Adipocyte (in vitro differentiated cells): ENCODE measurements around the gene VPS18.

ENCODE experiments used
- DNase-seq: peaks from one replicate; pipeline ENCODE4 v3.0.0-alpha.2; 2015; ENCODE audit warnings: low read depth
- H3K27me3 ChIP-seq: replicated peaks from 2 replicates; pipeline ENCODE4 v1.7.0; 2013; ENCODE audit warnings: mild to moderate bottlenecking, low read length, moderate library complexity; ENCODE audit not compliant: control insufficient read depth, insufficient read depth
- H3K36me3 ChIP-seq: 2 replicates; pipeline ENCODE4 v1.7.0; 2013; ENCODE audit warnings: low read length, mild to moderate bottlenecking, moderate library complexity; ENCODE audit not compliant: control insufficient read depth, insufficient read depth, severe bottlenecking
- H3K4me1 ChIP-seq: 2 replicates; pipeline ENCODE4 v1.7.0; 2013; ENCODE audit warnings: mild to moderate bottlenecking, low read length, moderate library complexity; ENCODE audit not compliant: control insufficient read depth, insufficient read depth
- H3K4me3 ChIP-seq: 2 replicates; pipeline ENCODE4 v1.7.0; 2013; ENCODE audit warnings: mild to moderate bottlenecking, low read length, moderate library complexity
- H3K9ac ChIP-seq: 2 replicates; pipeline ENCODE4 v1.7.0; 2013; ENCODE audit warnings: mild to moderate bottlenecking, low read length, moderate library complexity
- H3K9me3 ChIP-seq: 2 replicates; pipeline ENCODE4 v1.7.0; 2013; ENCODE audit warnings: mild to moderate bottlenecking, low read length, moderate library complexity; ENCODE audit not compliant: control insufficient read depth

VPS18 gene

DNA sequence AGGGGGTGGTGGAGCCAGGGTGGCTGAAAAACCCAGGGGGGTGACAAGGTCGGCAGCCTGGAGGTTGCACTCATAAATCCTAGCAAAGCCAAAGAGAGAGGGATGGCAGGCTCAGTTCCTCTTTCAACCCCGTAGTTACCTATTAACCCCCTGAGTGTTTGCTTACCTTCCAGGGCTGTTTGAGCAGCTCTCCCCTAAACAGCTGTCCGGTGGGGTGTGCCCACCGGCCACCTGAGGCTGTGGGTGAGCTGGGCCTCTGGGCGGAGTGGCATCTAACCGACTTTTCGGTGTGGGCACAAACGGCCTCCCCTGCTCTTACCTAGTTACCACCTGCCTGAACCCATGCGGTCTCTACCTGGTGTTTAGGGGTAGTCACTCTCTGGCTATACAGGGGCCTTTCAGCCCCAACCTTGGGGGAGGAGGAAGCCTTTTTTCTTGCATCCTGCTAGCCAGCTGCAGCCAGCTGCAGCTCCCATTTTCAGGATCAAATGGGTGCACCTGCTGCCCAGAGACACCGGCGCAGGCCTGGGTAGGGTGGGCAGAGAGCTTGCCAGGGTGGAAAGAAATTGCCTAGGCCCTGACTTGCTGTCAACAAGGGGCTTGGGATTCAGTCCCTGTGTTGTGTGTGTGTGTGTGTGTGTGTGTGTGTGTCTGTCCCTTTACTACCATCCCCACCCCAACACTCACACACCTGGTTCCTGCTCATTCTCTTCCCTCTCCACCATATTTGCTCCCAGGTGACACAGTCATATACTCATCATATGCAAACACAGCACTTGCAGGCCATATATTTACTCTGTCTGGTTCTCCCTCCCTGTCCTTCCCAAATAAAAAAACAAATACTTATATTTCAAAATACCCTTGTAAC is 38.6 kb downstream of the VPS18 start:
- DNase-seq, result no peak
- no peaks in the 10 kb centered on the region for H3K9me3 ChIP-seq
- peaks cover 60% of the 10 kb centered on the region for H3K27me3 ChIP-seq
- H3K9ac ChIP-seq, result no peak overlapping the region
- no peak overlapping the region for H3K4me3 ChIP-seq
- H3K36me3 ChIP-seq, result no peaks in the 10 kb centered on the region
- peaks cover 17% of the 10 kb centered on the region for H3K4me1 ChIP-seq

DNA sequence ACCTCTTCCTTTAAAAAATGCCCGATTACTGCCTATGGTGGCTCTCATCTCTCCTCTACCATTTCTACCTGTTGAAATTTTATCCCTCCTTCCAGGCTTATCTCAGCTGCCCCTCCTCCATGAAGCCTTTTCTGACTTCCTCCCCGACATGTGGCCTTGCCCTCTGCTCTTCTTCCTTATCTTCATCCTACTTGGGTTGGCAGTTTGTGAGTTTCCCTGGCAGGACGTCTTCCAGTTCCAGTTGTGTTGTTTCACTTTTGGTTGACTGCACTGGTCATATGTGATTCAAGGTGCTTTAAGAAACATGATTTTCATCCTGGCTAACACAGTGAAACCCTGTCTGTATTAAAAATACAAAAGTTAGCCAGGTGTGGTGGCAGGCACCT is 39.3 kb downstream of the VPS18 start:
- H3K9me3 ChIP-seq, result no peaks in the 10 kb centered on the region
- no peaks in the 10 kb centered on the region for H3K36me3 ChIP-seq
- no peak overlapping the region for H3K9ac ChIP-seq
- H3K27me3 ChIP-seq, result peaks cover 58% of the 10 kb centered on the region
- H3K4me1 ChIP-seq, result peaks cover 17% of the 10 kb centered on the region
- DNase-seq, result no peak
- H3K4me3 ChIP-seq, result no peak overlapping the region

DNA sequence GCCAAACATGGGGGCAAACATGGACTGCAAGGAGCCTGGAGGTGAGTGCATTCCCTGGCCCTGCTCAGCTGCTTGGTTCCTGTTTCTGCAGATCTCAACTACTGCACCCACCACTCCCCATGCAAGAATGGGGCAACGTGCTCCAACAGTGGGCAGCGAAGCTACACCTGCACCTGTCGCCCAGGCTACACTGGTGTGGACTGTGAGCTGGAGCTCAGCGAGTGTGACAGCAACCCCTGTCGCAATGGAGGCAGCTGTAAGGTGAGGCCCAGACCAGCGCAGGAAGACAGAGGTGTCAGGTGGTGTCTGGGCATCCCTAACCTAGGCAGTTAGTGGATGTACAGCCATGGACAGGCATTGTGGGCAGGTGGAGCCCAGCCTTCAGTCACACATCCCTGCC is 40.2 kb downstream of the VPS18 start:
- DNase-seq, result no peak
- Histone ChIP-seq H3K36me3 (no peaks in the 10 kb centered on the region), H3K9me3 (no peaks in the 10 kb centered on the region), H3K4me1 (peaks cover 9% of the 10 kb centered on the region), H3K27me3 (peaks cover 50% of the 10 kb centered on the region), H3K4me3 (no peak overlapping the region), H3K9ac (no peak overlapping the region)

DNA sequence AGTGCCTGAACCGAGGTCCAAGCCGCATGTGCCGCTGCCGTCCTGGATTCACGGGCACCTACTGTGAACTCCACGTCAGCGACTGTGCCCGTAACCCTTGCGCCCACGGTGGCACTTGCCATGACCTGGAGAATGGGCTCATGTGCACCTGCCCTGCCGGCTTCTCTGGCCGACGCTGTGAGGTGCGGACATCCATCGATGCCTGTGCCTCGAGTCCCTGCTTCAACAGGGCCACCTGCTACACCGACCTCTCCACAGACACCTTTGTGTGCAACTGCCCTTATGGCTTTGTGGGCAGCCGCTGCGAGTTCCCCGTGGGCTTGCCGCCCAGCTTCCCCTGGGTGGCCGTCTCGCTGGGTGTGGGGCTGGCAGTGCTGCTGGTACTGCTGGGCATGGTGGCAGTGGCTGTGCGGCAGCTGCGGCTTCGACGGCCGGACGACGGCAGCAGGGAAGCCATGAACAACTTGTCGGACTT is 42.0 kb downstream of the VPS18 start:
- no peaks in the 10 kb centered on the region for H3K9me3 ChIP-seq
- no peak for DNase-seq
- H3K4me3 ChIP-seq, result no peak overlapping the region
- peaks cover 2% of the 10 kb centered on the region for H3K4me1 ChIP-seq
- H3K9ac ChIP-seq, result no peak overlapping the region
- peaks cover 33% of the 10 kb centered on the region for H3K27me3 ChIP-seq
- no peaks in the 10 kb centered on the region for H3K36me3 ChIP-seq

DNA sequence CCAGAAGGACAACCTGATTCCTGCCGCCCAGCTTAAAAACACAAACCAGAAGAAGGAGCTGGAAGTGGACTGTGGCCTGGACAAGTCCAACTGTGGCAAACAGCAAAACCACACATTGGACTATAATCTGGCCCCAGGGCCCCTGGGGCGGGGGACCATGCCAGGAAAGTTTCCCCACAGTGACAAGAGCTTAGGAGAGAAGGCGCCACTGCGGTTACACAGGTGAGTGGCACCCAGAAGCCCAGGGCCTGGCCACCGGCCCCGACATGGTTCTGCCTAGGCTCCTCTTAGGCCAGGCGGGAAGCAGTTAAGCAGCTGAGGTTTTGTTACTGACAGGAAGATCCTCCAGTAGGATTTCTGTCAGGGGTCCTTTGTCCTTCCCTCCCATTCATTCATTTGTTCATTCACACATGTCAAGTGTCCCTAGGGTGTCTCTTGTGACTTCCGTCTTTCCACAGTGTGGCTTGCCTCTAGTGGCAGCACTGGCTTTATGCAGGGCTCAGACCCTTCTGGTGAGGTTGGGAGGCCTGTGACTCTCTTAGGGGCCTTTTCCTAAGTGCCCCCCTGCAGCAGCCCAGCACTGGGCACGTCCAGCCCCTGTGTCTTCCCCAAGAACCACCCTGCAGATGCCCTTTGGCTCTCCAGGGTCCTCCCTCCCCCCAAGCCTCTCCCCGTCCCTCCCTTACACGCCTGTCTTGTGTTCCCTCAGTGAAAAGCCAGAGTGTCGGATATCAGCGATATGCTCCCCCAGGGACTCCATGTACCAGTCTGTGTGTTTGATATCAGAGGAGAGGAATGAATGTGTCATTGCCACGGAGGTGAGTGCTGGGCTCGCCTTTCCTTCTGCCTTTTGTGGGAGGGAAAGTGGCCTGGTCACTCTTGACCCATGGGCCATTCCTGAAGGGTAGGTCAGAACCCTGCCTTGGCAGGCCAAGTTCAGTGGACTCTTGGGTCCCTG is 42.7 kb downstream of the VPS18 start:
- Histone ChIP-seq H3K4me3 (no peak overlapping the region), H3K27me3 (peaks cover 26% of the 10 kb centered on the region)
- peak; percentile 62 for DNase-seq

DNA sequence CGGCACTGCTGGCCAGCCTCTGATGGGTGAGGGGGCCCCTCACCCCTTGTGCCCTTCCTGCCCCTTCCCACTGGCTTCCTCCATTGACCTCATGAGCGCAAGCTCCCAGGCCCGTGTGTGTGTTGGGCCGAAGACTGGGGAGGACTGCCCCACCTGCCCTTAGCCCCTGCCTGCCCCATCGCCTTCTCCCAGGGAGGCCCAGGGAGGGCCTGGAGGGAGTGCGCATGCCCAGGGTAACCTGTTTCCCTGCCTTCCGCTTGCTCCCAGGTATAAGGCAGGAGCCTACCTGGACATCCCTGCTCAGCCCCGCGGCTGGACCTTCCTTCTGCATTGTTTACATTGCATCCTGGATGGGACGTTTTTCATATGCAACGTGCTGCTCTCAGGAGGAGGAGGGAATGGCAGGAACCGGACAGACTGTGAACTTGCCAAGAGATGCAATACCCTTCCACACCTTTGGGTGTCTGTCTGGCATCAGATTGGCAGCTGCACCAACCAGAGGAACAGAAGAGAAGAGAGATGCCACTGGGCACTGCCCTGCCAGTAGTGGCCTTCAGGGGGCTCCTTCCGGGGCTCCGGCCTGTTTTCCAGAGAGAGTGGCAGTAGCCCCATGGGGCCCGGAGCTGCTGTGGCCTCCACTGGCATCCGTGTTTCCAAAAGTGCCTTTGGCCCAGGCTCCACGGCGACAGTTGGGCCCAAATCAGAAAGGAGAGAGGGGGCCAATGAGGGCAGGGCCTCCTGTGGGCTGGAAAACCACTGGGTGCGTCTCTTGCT is 43.7 kb downstream of the VPS18 start:
- no peak for DNase-seq
- peaks cover 13% of the 10 kb centered on the region for H3K4me1 ChIP-seq
- no peaks in the 10 kb centered on the region for H3K9me3 ChIP-seq
- H3K9ac ChIP-seq, result no peak overlapping the region
- H3K36me3 ChIP-seq, result no peaks in the 10 kb centered on the region
- H3K4me3 ChIP-seq, result no peak overlapping the region
- peaks cover 16% of the 10 kb centered on the region for H3K27me3 ChIP-seq

More for the DNA sequence above, 42.7 kb downstream of the VPS18 start:
- Histone ChIP-seq H3K9ac (no peak overlapping the region), H3K4me1 (peaks cover 6% of the 10 kb centered on the region), H3K36me3 (no peaks in the 10 kb centered on the region), H3K9me3 (no peaks in the 10 kb centered on the region)

DNA sequence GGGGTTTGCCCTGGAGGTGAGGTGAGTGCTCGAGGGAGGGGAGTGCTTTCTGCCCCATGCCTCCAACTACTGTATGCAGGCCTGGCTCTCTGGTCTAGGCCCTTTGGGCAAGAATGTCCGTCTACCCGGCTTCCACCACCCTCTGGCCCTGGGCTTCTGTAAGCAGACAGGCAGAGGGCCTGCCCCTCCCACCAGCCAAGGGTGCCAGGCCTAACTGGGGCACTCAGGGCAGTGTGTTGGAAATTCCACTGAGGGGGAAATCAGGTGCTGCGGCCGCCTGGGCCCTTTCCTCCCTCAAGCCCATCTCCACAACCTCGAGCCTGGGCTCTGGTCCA is 44.3 kb downstream of the VPS18 start:
- no peak overlapping the region for H3K4me3 ChIP-seq
- no peaks in the 10 kb centered on the region for H3K9me3 ChIP-seq
- no peak overlapping the region for H3K9ac ChIP-seq
- no peaks in the 10 kb centered on the region for H3K36me3 ChIP-seq
- peaks cover 13% of the 10 kb centered on the region for H3K4me1 ChIP-seq
- no peak for DNase-seq
- peaks cover 15% of the 10 kb centered on the region for H3K27me3 ChIP-seq

DNA sequence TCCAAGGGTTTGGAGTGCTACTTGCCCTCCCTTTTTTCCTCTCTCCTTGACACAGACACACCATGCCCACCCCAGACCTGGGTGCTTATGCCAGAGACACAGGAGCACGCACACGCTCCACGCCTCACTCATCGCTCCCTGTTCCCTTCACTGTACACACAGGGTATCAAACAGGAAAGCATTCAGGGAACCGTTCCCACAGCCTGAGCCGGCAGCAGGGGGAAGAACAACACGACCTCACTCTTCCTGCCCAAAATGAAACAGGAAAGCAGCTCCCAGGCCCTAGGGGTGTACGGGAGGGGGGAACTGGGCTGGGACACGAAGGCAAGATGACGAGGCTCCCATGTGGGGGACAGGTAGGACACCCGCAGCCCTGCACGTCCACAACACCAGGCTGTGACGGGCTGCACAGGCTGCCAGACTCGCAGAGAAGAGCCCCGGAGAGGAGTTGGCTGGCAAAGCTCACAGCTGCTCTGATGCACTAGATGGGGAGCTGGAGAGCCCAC is 46.1 kb downstream of the VPS18 start:
- peaks cover 18% of the 10 kb centered on the region for H3K27me3 ChIP-seq
- H3K36me3 ChIP-seq, result no peaks in the 10 kb centered on the region
- no peaks in the 10 kb centered on the region for H3K9me3 ChIP-seq
- H3K9ac ChIP-seq, result no peak overlapping the region
- peaks cover 13% of the 10 kb centered on the region for H3K4me1 ChIP-seq
- no peak overlapping the region for H3K4me3 ChIP-seq
- no peak for DNase-seq

DNA sequence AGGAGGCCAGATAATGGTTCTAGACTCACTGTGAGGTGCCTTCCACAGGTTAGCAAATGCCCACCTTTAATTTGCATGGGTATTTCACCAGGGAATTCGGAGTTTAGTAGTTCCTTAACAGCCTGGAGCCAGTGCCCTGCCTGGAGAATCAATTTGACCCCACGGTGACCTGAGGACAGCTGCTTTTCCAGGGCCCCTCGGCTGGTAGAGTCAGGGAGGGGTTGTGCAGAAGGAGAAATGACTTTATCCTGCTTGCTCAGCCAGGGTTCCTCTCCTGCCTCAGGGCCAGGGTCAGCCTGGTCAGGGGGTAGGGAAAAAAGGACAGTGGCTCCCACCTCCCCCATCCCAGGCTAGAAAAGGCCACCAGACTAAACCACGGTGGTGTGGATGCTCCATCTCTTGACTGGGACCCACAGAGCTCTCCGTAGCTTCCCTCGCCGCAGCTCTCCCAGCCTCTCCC is 46.8 kb downstream of the VPS18 start:
- Histone ChIP-seq H3K9ac (peak overlapping the region; percentile 74), H3K4me1 (peaks cover 13% of the 10 kb centered on the region), H3K4me3 (peak overlapping the region; percentile 76), H3K27me3 (peaks cover 14% of the 10 kb centered on the region), H3K9me3 (no peaks in the 10 kb centered on the region), H3K36me3 (no peaks in the 10 kb centered on the region)
- no peak for DNase-seq

DNA sequence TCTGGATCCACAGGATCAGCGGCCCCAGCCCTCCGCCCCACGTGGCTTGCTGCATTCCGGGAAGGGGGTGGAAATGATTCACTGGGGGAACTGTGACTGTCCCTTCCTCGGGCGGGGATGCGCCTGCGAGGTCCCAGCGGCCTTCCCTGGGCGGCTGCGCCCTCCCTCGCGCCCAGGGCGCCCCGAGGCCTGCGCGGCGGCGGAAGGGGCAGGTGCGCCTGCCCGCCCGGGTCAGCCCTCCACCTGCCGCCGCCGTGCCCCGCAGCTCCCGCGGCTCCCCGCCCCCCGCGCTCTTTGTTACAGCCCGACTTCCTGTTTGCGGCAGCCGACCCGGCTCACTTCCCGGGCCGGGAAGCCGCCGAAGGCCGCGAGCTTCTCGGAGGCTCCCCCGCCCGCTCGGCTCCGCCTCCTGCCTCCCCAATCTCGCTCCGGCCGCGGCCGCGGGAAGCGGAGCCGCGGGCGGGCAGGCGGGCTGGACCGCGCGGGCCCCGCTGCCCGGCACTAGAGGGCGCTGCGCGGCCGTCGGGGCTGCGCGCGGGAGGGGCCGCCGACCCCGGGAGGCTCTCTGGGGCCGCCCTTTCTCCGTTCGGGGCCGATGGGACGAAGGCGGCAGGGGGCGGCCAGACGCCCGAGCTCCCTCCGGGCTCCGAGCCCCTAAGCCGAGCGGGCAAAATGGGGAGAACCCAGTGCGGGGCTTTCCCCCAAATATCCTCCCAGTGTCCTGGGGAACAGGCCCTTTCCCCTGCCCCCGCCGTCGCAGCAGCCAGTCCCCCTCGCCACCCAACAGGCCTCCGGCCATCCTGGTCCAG is 47.5 kb downstream of the VPS18 start:
- Histone ChIP-seq H3K4me3 (peak overlapping the region; percentile 76), H3K4me1 (peaks cover 13% of the 10 kb centered on the region), H3K36me3 (no peaks in the 10 kb centered on the region), H3K27me3 (peaks cover 13% of the 10 kb centered on the region), H3K9ac (peak overlapping the region; percentile 78), H3K9me3 (no peaks in the 10 kb centered on the region)
- DNase-seq, result peak; percentile 91
